Esophagus squamous epithelium (tissue), 4 donors: ENCODE measurements around the gene ZDHHC14.

Source experiments
- CTCF ChIP-seq, 6 experiments: fragments of 450-650 bp in 4 of 6; fragments of 200-600 bp in 2 of 6; sonication (generic) in 2 of 6; IDR thresholded peaks; one replicate each; pipeline ENCODE4 v1.5.1; 2016 to 2019; ENCODE audit warnings: antibody characterized with exemption in 6 of 6, mild to moderate bottlenecking in 4 of 6, moderate library complexity in 4 of 6
- POLR2A ChIP-seq, 4 donors: fragments of 450-650 bp; IDR thresholded peaks; one replicate each; pipeline ENCODE4 v1.6.1; 2017; ENCODE audit warnings: antibody characterized with exemption in 4 of 4, mild to moderate bottlenecking in 4 of 4, moderate library complexity in 3 of 4

DNA sequence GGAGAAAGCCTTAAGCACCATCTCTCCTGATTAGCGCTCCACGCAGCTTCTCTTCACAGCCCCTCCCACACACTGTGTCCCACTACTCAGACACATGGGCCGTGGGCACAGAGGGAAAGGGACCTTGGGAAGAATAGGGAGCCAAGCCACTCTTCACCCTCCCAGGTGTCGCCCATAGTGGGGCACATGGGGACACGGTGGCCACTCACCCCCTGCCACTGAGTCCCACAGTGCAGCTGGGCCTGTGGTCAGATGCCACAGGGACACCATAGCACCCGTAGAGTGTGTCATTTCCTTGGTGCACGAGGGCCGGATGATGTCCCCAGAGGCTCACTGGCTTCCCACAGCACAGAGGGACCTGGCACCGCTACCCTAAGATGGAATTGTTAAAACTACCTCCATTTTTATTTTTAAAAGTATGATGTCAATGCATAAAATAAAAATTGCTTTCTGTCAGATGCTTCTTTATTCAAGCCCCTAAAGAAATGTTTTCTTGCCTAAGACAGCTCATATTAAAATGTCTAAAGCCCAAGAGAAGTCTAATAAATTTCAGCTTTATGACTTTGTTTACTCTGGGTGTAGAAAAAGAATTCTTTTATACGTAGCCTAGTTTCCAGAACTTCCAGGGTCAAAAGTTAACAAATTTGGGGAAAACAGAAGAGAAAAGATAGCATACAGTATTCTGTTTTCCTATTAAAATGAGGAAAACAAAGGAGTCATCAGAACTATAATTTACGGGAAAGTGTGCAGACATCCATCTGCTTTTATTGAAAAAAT, 251.0 kb downstream of the ZDHHC14 start:
- TF ChIP-seq CTCF (IDR thresholded peaks at IDR 0.05) (no peak), POLR2A (IDR thresholded peaks at IDR 0.05) (no peak)
